ENCODE data around the gene EFCAB9. TPM values are rescaled to one million over a fixed set of nuclear protein-coding genes. Genes with fewer than 3 reads are reported as not detected.
"Not testable (repeated sequence)": the region's sequence is repeated elsewhere in the genome, so short reads cannot be mapped to it uniquely, and the experiment has no call there.

EFCAB9 gene
- polyA plus RNA-seq, 1 of the 3 experiments (the other 2 are of a cell fraction): 0.10 TPM

DNA sequence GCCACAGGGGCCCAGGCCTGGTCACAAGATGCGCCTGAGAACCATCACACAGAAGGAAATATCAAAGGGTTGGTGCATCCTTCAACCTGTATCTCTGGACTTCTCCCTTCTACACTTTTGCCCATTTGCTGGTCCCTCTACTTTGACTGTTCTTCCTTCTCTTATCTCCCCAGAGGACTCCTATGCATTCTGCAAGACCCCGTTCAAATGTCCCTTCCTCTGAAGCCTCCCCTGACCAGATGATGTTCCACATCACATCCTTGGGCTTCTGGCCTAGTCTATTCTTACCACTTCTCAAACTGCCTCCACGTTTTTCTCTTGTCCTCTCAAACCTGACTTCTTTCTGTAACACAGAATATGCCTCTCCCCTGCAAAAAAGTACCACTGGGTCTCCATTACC is 40.3 kb upstream of the EFCAB9 start:
- DNase-seq: no peak
- no peak overlapping the region for H3K4me3 ChIP-seq (ENCODE audit: low read depth in 2 of 2, low read length in 1 of 2)
- no peak overlapping the region for H3K27ac ChIP-seq (ENCODE audit: low read depth in 2 of 2, low read length in 1 of 2)
- H3K9me3 ChIP-seq: no peaks in the 10 kb centered on the region
- no peaks in the 10 kb centered on the region for H3F3A ChIP-seq (replicated peaks; ENCODE audit: insufficient read depth)
- H3K9me2 ChIP-seq: no peaks in the 10 kb centered on the region
- TF ChIP-seq, protein P1, sequence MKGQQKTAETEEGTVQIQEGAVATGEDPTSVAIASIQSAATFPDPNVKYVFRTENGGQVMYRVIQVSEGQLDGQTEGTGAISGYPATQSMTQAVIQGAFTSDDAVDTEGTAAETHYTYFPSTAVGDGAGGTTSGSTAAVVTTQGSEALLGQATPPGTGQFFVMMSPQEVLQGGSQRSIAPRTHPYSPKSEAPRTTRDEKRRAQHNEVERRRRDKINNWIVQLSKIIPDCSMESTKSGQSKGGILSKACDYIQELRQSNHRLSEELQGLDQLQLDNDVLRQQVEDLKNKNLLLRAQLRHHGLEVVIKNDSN (IDR thresholded peaks at IDR 0.05; ENCODE audit: borderline replicate concordance, low read depth): no peak
- TF ChIP-seq SIN3A (IDR thresholded peaks at IDR 0.05; ENCODE audit: borderline replicate concordance, low read depth, low read length) (no peak), POLR2AphosphoS5 (IDR thresholded peaks at IDR 0.05; ENCODE audit: low read depth, low read length) (no peak), RXRA (IDR thresholded peaks at IDR 0.05; ENCODE audit: borderline replicate concordance, low read depth) (no peak), EP300 (IDR thresholded peaks at IDR 0.05; ENCODE audit: borderline replicate concordance in 1 of 2, low read depth in 1 of 2, low read length in 1 of 2) (no peak), FOSL2 (IDR thresholded peaks at IDR 0.05; ENCODE audit: borderline replicate concordance, low read depth) (no peak), TCF12 (IDR thresholded peaks at IDR 0.05) (no peak), GATA2 (CRISPR knock-in tag; IDR thresholded peaks at IDR 0.05) (no peak), RCOR1 (IDR thresholded peaks at IDR 0.05; ENCODE audit: low read length) (no peak), SMC3 (IDR thresholded peaks at IDR 0.05; ENCODE audit: low read depth, low read length) (no peak), GABPA (IDR thresholded peaks at IDR 0.05; ENCODE audit: low read depth) (no peak), YY1 (IDR thresholded peaks at IDR 0.05; ENCODE audit: low read depth) (no peak), EZH2phosphoT487 (IDR thresholded peaks at IDR 0.05; ENCODE audit: borderline replicate concordance, low read depth) (no peak)
- TF ChIP-seq, protein P2, sequence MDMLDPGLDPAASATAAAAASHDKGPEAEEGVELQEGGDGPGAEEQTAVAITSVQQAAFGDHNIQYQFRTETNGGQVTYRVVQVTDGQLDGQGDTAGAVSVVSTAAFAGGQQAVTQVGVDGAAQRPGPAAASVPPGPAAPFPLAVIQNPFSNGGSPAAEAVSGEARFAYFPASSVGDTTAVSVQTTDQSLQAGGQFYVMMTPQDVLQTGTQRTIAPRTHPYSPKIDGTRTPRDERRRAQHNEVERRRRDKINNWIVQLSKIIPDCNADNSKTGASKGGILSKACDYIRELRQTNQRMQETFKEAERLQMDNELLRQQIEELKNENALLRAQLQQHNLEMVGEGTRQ (IDR thresholded peaks at IDR 0.05; ENCODE audit: borderline replicate concordance, low read depth, low read length): no peak
- TF ChIP-seq, protein P3, sequence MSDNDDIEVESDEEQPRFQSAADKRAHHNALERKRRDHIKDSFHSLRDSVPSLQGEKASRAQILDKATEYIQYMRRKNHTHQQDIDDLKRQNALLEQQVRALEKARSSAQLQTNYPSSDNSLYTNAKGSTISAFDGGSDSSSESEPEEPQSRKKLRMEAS (IDR thresholded peaks at IDR 0.05; ENCODE audit: low read depth): no peak
- TF ChIP-seq, protein P4, sequence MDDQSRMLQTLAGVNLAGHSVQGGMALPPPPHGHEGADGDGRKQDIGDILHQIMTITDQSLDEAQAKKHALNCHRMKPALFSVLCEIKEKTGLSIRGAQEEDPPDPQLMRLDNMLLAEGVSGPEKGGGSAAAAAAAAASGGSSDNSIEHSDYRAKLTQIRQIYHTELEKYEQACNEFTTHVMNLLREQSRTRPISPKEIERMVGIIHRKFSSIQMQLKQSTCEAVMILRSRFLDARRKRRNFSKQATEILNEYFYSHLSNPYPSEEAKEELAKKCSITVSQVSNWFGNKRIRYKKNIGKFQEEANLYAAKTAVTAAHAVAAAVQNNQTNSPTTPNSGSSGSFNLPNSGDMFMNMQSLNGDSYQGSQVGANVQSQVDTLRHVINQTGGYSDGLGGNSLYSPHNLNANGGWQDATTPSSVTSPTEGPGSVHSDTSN (IDR thresholded peaks at IDR 0.05): no peak
- TF ChIP-seq, protein P5, sequence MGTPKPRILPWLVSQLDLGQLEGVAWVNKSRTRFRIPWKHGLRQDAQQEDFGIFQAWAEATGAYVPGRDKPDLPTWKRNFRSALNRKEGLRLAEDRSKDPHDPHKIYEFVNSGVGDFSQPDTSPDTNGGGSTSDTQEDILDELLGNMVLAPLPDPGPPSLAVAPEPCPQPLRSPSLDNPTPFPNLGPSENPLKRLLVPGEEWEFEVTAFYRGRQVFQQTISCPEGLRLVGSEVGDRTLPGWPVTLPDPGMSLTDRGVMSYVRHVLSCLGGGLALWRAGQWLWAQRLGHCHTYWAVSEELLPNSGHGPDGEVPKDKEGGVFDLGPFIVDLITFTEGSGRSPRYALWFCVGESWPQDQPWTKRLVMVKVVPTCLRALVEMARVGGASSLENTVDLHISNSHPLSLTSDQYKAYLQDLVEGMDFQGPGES (IDR thresholded peaks at IDR 0.05; ENCODE audit: low read depth, low read length): no peak
- TF ChIP-seq, protein P6, sequence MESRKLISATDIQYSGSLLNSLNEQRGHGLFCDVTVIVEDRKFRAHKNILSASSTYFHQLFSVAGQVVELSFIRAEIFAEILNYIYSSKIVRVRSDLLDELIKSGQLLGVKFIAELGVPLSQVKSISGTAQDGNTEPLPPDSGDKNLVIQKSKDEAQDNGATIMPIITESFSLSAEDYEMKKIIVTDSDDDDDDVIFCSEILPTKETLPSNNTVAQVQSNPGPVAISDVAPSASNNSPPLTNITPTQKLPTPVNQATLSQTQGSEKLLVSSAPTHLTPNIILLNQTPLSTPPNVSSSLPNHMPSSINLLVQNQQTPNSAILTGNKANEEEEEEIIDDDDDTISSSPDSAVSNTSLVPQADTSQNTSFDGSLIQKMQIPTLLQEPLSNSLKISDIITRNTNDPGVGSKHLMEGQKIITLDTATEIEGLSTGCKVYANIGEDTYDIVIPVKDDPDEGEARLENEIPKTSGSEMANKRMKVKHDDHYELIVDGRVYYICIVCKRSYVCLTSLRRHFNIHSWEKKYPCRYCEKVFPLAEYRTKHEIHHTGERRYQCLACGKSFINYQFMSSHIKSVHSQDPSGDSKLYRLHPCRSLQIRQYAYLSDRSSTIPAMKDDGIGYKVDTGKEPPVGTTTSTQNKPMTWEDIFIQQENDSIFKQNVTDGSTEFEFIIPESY (IDR thresholded peaks at IDR 0.05; ENCODE audit: borderline replicate concordance, low read depth): no peak
- H3K4me1 ChIP-seq (ENCODE audit: control insufficient read depth in 1 of 2, insufficient read depth in 2 of 2, low read depth in 1 of 2, low read length in 1 of 2): no peaks in the 10 kb centered on the region
- H3K27me3 ChIP-seq (ENCODE audit: insufficient read depth): no peaks in the 10 kb centered on the region
- CTCF ChIA-PET: interaction anchor here (0.6 to 1.1 kb wide), 2 partner anchors 35 to 842 kb away, joined by 3 to 6 read pairs; partner anchors contain the start of gene STK10
- no peaks in the 10 kb centered on the region for H4K20me1 ChIP-seq (ENCODE audit: insufficient read depth)
- no peak overlapping the region for H2AFZ ChIP-seq (ENCODE audit: low read depth)
- WGBS (ENCODE audit: low lambda C conversion rate): 95% methylated on average over 3 of the region's 3 CpGs
- no peak overlapping the region for H3K9ac ChIP-seq
- no peak overlapping the region for H3K4me2 ChIP-seq
- peaks cover 6% of the 10 kb centered on the region; the same call in 1 of the 2 replicates for H3K79me2 ChIP-seq (ENCODE audit: insufficient read depth)
- H3K36me3 ChIP-seq (replicated peaks in 1 of 2; ENCODE audit: control insufficient read depth in 1 of 2, insufficient read depth in 2 of 2, low read length in 1 of 2): peaks cover 3 to 8% of the 10 kb centered on the region in 2 experiments
- POLR2A ChIA-PET: no interaction called here

DNA sequence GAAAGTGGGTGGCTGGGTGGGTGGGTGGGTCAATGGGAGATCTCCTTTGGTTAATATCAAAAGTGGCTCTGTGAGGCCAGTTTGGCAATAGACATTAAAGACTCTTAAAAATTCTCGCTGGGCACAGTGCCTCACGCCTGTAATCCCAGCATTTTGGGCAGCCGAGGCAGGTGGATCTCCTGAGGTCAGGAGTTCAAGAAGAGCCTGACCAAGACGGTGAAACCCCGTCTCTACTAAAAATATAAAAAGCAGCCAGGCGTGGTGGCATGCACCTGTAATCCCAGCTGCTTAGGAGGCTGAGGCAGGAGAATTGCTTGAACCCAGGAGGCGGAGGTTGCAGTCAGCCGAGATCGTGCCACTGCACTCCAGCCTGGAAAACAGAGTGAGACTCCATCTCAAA is 38.9 kb upstream of the EFCAB9 start:
- POLR2A ChIA-PET: not testable (repeated sequence)

More for the DNA sequence above, 38.9 kb upstream of the EFCAB9 start:
- not testable (repeated sequence) for H3K9me2 ChIP-seq; H2AFZ ChIP-seq (ENCODE audit: low read depth); H3F3A ChIP-seq (replicated peaks; ENCODE audit: insufficient read depth); H3K4me2 ChIP-seq; H3K27me3 ChIP-seq (ENCODE audit: insufficient read depth); H4K20me1 ChIP-seq (ENCODE audit: insufficient read depth); H3K36me3 ChIP-seq (replicated peaks in 1 of 2; ENCODE audit: control insufficient read depth in 1 of 2, insufficient read depth in 2 of 2, low read length in 1 of 2); H3K4me1 ChIP-seq (ENCODE audit: control insufficient read depth in 1 of 2, insufficient read depth in 2 of 2, low read depth in 1 of 2, low read length in 1 of 2); H3K9me3 ChIP-seq; H3K27ac ChIP-seq (ENCODE audit: low read depth in 2 of 2, low read length in 1 of 2); H3K9ac ChIP-seq; H3K4me3 ChIP-seq (ENCODE audit: low read depth in 2 of 2, low read length in 1 of 2); DNase-seq
- peaks cover 10% of the 10 kb centered on the region; the same call in 1 of the 2 replicates for H3K79me2 ChIP-seq (ENCODE audit: insufficient read depth)
- CTCF ChIA-PET: interaction anchor here (1.0 kb wide), 1 partner anchor 49 kb away, joined by 3 read pairs; no protein-coding TSS in a partner anchor
- 93% methylated on average over 9 of the region's 9 CpGs for WGBS (ENCODE audit: low lambda C conversion rate)
